ENCODE measurements around the gene KIF6.

Gene KIF6

GRCh38 chr6:39560915-39561314 is 164.3 kb downstream of the KIF6 start:
- in situ Hi-C loops (cut with MboI; ENCODE audit: low sequenced_read_pairs) = no loop called here

- in situ Hi-C loops (cut with MboI; ENCODE audit: low sequenced_read_pairs) = no loop called here
Observed at GRCh38 chr6:39558591-39559190, 166.5 kb downstream of the KIF6 start.

GRCh38 chr6:39558079-39558478 is 167.1 kb downstream of the KIF6 start:
- in situ Hi-C loops (cut with MboI; ENCODE audit: low sequenced_read_pairs) = no loop called here

- in situ Hi-C loops (cut with MboI; ENCODE audit: low sequenced_read_pairs) = no loop called here
Observed at GRCh38 chr6:39555136-39555535, 170.1 kb downstream of the KIF6 start.

GRCh38 chr6:39553860-39554802 is 171.1 kb downstream of the KIF6 start:
- in situ Hi-C loops (cut with MboI; ENCODE audit: low sequenced_read_pairs) = no loop called here

- in situ Hi-C loops (cut with MboI; ENCODE audit: low sequenced_read_pairs) = no loop called here
Observed at GRCh38 chr6:39553029-39553428, 172.2 kb downstream of the KIF6 start.

- in situ Hi-C loops (cut with MboI; ENCODE audit: low sequenced_read_pairs) = no loop called here
Observed at GRCh38 chr6:39550191-39550590, 175.0 kb downstream of the KIF6 start.

GRCh38 chr6:39546731-39547130 is 178.5 kb downstream of the KIF6 start:
- in situ Hi-C loops (cut with MboI; ENCODE audit: low sequenced_read_pairs) = no loop called here

GRCh38 chr6:39543950-39544349 is 181.3 kb downstream of the KIF6 start:
- in situ Hi-C loops (cut with MboI; ENCODE audit: low sequenced_read_pairs) = no loop called here

GRCh38 chr6:39543095-39543494 is 182.1 kb downstream of the KIF6 start:
- in situ Hi-C loops (cut with MboI; ENCODE audit: low sequenced_read_pairs) = no loop called here

GRCh38 chr6:39540454-39540853 is 184.8 kb downstream of the KIF6 start:
- in situ Hi-C loops (cut with MboI; ENCODE audit: low sequenced_read_pairs) = no loop called here

GRCh38 chr6:39530201-39530759 is 194.9 kb downstream of the KIF6 start:
- in situ Hi-C loops (cut with MboI; ENCODE audit: low sequenced_read_pairs) = no loop called here

GRCh38 chr6:39527792-39528564 is 197.2 kb downstream of the KIF6 start:
- in situ Hi-C loops (cut with MboI; ENCODE audit: low sequenced_read_pairs) = no loop called here

GRCh38 chr6:39524007-39524406 is 201.2 kb downstream of the KIF6 start:
- in situ Hi-C loops (cut with MboI; ENCODE audit: low sequenced_read_pairs) = no loop called here

- in situ Hi-C loops (cut with MboI; ENCODE audit: low sequenced_read_pairs) = no loop called here
Observed at GRCh38 chr6:39521958-39522357, 203.2 kb downstream of the KIF6 start.

GRCh38 chr6:39520916-39521315 is 204.3 kb downstream of the KIF6 start:
- in situ Hi-C loops (cut with MboI; ENCODE audit: low sequenced_read_pairs) = no loop called here

- in situ Hi-C loops (cut with MboI; ENCODE audit: low sequenced_read_pairs) = no loop called here
Observed at GRCh38 chr6:39520411-39520810, 204.8 kb downstream of the KIF6 start.

- in situ Hi-C loops (cut with MboI; ENCODE audit: low sequenced_read_pairs) = no loop called here
Observed at GRCh38 chr6:39518221-39518620, 207.0 kb downstream of the KIF6 start.

GRCh38 chr6:39517756-39518155 is 207.5 kb downstream of the KIF6 start:
- in situ Hi-C loops (cut with MboI; ENCODE audit: low sequenced_read_pairs) = no loop called here

- in situ Hi-C loops (cut with MboI; ENCODE audit: low sequenced_read_pairs) = no loop called here
Observed at GRCh38 chr6:39516471-39516870, 208.7 kb downstream of the KIF6 start.

GRCh38 chr6:39515471-39515870 is 209.7 kb downstream of the KIF6 start:
- in situ Hi-C loops (cut with MboI; ENCODE audit: low sequenced_read_pairs) = no loop called here

All from hTERT RPE-1 (cell line).